Chondrocyte (in vitro differentiated cells): Measurements from ENCODE around the gene APP. TPM values are rescaled to one million over a fixed set of nuclear protein-coding genes. Genes with fewer than 3 reads are reported as not detected.
"Not testable (repeated sequence)": the region's sequence is repeated elsewhere in the genome, so short reads cannot be mapped to it uniquely, and the experiment has no call there.

Source experiments
- DNase-seq: peaks from one replicate; pipeline ENCODE4 v3.0.0; 2021; ENCODE audit warnings: mixed read lengths, low spot score
- H3K27ac Mint-ChIP-seq: one replicate; pipeline ENCODE4 v1.8.0; 2021; ENCODE audit warnings: mild to moderate bottlenecking, moderate library complexity, mixed read lengths; ENCODE audit not compliant: unreplicated experiment
- H3K27me3 Mint-ChIP-seq: 2 replicates; pipeline ENCODE4 v1.8.0; 2021; ENCODE audit warnings: low read depth, mixed read lengths
- H3K36me3 Mint-ChIP-seq: 2 replicates; pipeline ENCODE4 v1.8.0; 2021; ENCODE audit warnings: low read depth, mixed read lengths
- H3K4me1 Mint-ChIP-seq: 2 replicates; pipeline ENCODE4 v1.8.0; 2021; ENCODE audit warnings: low read depth, mild to moderate bottlenecking, mixed read lengths
- H3K4me3 Mint-ChIP-seq: one replicate; pipeline ENCODE4 v1.8.0; 2021; ENCODE audit warnings: mild to moderate bottlenecking, moderate library complexity, mixed read lengths; ENCODE audit not compliant: unreplicated experiment
- H3K9me3 Mint-ChIP-seq: 2 replicates; pipeline ENCODE4 v1.8.0; 2021; ENCODE audit warnings: low read depth, mixed read lengths
- CTCF ChIP-seq: fragments of 200-600 bp; sonication (generic); IDR thresholded peaks from 2 replicates; pipeline ENCODE4 v1.5.0; 2021; ENCODE audit warnings: antibody characterized with exemption, mild to moderate bottlenecking, moderate library complexity
- total RNA-seq: library from RNA; stranded (reverse); gene quantifications from 3 replicates; pipeline ENCODE4 v1.2.1, GENCODE V29; 2021

The APP gene
- total RNA-seq, 1 donor from 2014 or later, result 442 TPM

- peak overlapping the region; percentile 67 for H3K27ac Mint-ChIP-seq
- H3K4me3 Mint-ChIP-seq, result no peak overlapping the region
- no peaks in the 10 kb centered on the region for H3K27me3 Mint-ChIP-seq
- no peak for DNase-seq
- H3K36me3 Mint-ChIP-seq, result peaks cover 3% of the 10 kb centered on the region
- peaks cover 37% of the 10 kb centered on the region for H3K4me1 Mint-ChIP-seq
- peaks cover 7% of the 10 kb centered on the region for H3K9me3 Mint-ChIP-seq
- TF ChIP-seq CTCF, result no peak
Measured at GRCh38 chr21:26138615-26139257, 31.8 kb downstream of the APP start.

DNA sequence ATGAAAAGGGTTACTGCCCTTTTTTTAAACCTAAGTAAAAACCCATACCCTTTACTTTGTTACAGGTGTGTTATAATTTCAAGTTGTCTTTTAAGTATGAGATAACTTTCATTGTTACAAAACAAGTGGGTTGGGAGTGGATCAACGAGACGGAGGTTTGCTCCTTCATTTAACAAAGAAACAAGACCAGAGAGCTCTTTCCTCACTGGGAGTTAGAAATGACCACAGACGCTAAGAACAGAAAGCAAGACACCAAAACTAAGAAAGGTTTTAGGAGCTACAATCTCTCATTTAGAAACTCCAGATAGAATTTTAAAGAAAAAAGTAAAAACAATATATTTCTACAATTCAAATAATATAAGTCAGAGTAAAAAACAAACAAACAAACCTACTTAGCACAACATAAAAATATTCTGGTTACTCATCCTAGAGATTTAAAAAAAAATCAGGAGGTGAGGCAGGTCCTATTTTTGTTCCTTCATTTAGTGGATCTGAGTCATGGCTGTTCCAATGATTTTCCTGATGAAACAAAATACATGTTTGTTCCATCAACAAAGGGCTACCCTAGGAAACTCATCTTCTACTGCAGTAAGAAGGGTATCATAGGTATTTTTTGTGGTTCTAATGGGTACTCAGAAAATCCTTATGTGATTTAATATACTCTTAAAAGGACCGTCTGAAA is 33.0 kb downstream of the APP start:
- TF ChIP-seq CTCF, result no peak
- DNase-seq, result no peak
- Mint-ChIP-seq H3K4me3 (no peak overlapping the region), H3K9me3 (peaks cover 7% of the 10 kb centered on the region), H3K36me3 (peaks cover 3% of the 10 kb centered on the region), H3K27me3 (no peaks in the 10 kb centered on the region), H3K4me1 (peaks cover 37% of the 10 kb centered on the region), H3K27ac (no peak overlapping the region)

DNA sequence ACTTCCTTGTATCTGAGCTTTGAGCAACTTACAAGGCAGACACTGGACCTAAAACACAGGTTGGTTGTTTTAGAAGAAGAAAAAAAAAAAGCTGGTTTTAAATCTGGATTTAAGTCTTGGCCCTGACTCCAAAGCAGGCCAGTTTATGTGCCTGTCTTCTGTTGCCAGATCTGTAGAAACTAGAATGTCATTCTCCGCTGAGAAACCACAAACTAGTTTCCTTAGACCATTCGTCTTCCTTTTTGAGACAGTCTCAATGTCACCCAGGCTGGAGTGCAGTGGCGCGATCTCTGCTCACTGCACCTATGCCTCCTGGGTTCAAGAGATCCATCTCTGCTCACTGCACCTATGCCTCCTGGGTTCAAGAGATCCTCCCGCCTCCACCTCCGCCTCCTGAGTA is 33.9 kb downstream of the APP start:
- DNase-seq, result no peak
- peaks cover 37% of the 10 kb centered on the region for H3K4me1 Mint-ChIP-seq
- peaks cover 7% of the 10 kb centered on the region for H3K9me3 Mint-ChIP-seq
- no peaks in the 10 kb centered on the region for H3K36me3 Mint-ChIP-seq
- H3K4me3 Mint-ChIP-seq, result no peak overlapping the region
- H3K27me3 Mint-ChIP-seq, result no peaks in the 10 kb centered on the region
- TF ChIP-seq CTCF, result no peak
- H3K27ac Mint-ChIP-seq, result no peak overlapping the region

DNA sequence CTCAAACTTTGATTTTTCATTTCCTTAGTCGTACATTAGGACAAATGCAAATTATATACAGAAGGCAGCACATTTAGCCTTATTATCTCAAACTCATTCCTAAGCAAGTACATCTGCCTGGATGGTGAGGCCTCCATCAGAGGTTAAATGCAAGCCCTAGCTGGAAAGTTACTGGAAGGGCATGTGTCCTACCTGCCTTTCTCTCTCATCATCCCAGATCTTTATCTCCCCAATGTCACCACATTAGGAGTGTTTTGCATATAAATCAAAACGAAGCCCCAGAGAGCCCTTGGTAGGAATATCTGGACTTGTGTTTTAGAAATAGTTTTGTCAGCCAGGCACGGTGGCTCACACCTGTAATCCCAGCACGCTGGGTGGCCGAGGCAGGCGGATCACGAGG is 35.0 kb downstream of the APP start:
- DNase-seq, result no peak
- TF ChIP-seq CTCF, result no peak
- H3K27me3 Mint-ChIP-seq, result no peaks in the 10 kb centered on the region
- no peak overlapping the region for H3K4me3 Mint-ChIP-seq
- peaks cover 7% of the 10 kb centered on the region for H3K9me3 Mint-ChIP-seq
- peaks cover 35% of the 10 kb centered on the region for H3K4me1 Mint-ChIP-seq
- no peak overlapping the region for H3K27ac Mint-ChIP-seq
- H3K36me3 Mint-ChIP-seq, result no peaks in the 10 kb centered on the region

DNA sequence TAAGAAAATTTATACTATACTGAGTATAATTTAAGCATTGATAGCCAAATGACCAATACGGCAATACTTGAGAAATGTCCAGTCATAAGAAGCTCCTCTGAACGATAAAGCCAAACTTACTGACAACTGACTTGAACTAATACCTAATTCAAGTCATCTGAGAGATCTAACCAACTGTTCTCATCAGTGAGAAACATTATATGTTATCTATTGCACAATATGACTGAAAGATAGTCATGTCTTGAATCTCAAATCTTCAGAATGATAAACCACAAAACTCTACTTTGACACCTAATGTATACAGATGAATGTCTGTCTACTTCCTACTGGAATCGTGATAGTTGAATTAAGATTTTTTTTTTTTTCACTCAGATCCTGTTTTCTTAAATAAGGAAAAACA is 39.0 kb downstream of the APP start:
- no peak overlapping the region for H3K4me3 Mint-ChIP-seq
- peaks cover 41% of the 10 kb centered on the region for H3K4me1 Mint-ChIP-seq
- no peaks in the 10 kb centered on the region for H3K36me3 Mint-ChIP-seq
- no peak for TF ChIP-seq CTCF
- DNase-seq, result no peak
- no peak overlapping the region for H3K27ac Mint-ChIP-seq
- H3K27me3 Mint-ChIP-seq, result no peaks in the 10 kb centered on the region
- H3K9me3 Mint-ChIP-seq, result no peaks in the 10 kb centered on the region

- Mint-ChIP-seq H3K4me1 (peaks cover 41% of the 10 kb centered on the region), H3K27ac (peak overlapping the region; percentile 47)
- not testable (repeated sequence) for H3K4me3 Mint-ChIP-seq, H3K36me3 Mint-ChIP-seq, DNase-seq, H3K27me3 Mint-ChIP-seq, H3K9me3 Mint-ChIP-seq
Measured at GRCh38 chr21:26131053-26131452, 39.5 kb downstream of the APP start.
